Activated effector memory CD4-positive, alpha-beta T cell treated with Interleukin-2 at 50 U/mL for 16 hours (primary cell): ENCODE data around the gene YAP1.

Source experiments
- DNase-seq: peaks from one replicate; pipeline ENCODE4 v3.0.0-alpha.2; 2020

The YAP1 gene

DNA sequence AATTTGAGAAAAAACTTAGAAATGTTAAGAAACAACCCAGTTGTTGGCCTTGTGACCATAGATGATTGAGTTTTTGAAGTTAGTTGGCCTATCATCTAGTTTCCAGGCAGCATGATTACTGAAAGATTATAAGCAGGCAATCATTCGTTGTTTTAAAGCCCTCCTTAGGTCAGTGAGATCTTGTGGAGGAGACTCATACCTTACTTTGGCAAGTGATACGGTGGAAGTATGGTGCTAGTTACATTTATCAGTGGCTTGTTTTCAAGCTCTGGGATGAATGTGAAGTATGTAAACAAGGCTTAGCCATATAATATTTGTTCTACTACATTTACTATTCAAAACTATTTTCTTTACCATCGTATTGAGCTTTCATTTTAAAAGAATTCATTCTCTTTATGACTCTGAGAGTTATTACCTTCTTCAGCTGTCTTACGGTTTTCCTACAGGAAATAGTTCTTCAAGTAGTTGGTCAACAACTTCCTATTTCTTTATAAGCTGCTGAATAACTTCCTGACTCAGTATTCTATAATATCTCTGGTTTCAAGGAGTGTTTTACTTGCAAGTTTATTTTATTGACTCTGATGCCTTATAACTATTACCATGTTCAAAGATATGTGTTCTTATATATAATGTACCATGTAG lies 7.3 kb downstream of the YAP1 start:
- DNase-seq: no peak

DNA sequence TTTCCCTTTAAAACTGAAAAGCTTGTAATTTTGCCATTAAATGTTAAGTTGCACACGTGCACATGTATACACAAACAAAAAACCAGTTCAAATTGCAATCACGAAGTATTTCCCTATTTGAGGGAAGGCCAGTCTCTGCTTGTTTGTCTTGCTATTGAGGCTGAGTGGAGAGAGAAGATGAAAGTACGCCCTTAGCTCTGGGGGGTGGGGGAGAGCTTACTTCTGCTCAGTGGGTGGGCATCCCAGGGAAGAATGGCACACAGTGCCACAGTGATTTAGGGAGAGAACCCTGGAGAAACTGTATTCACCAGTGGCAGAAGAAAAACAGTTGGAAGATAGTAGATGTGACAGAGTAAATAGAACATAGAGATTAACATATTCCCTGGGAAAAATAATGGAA lies 8.7 kb downstream of the YAP1 start:
- no peak for DNase-seq

GRCh38 chr11:102119997-102120396 lies 9.8 kb downstream of the YAP1 start:
- no peak for DNase-seq

- DNase-seq: no peak
These were observed 10.3 kb downstream of the YAP1 start for GRCh38 chr11:102120437-102120973.

- DNase-seq: no peak
These were observed 11.1 kb downstream of the YAP1 start for GRCh38 chr11:102121329-102121728.

DNA sequence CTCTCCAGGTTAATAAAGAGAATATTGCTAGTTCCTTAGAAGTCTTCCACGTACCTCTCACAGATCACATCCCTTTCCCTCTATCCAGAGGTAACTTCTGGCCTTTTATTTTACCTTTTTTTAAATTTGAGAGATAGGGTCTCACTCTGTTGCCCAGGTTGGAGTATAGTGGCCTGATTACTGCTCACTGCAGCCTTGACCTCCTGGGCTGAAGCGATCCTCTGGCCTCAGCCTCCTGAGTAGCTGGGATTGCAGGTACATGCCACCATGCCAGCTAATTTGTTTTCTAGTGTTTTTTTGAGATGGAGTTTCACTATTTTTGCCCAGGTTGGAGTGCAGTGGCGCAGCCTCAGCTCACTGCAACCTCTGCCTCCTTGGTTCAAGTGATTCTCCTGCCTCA lies 24.4 kb downstream of the YAP1 start:
- no peak for DNase-seq

- no peak for DNase-seq
These were observed 25.0 kb downstream of the YAP1 start for GRCh38 chr11:102135256-102135655.

- no peak for DNase-seq
These were observed 28.0 kb downstream of the YAP1 start for GRCh38 chr11:102138223-102138622.

GRCh38 chr11:102138670-102139069 lies 28.4 kb downstream of the YAP1 start:
- DNase-seq: no peak

- no peak for DNase-seq
These were observed 28.8 kb downstream of the YAP1 start for GRCh38 chr11:102139081-102139498.

GRCh38 chr11:102142333-102142732 lies 32.1 kb downstream of the YAP1 start:
- DNase-seq: no peak

DNA sequence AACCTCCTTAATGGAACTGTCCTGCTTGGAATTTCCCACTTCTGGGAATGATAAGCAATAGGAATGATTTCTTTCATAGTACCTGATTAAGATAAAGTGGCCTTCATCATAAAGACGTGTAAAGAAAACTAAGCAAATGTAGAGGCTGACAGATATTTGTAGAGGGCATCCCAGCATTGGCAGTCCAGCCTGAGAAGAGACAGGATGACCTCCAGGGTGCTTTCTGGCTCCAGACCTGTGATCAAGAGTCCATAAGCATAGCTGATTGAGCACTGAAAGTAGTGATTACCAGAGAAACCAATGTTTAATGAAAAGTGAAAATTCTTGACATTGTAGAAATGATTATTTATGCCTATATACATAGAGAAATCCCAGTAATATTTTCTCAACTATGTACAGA lies 33.6 kb downstream of the YAP1 start:
- no peak for DNase-seq

DNA sequence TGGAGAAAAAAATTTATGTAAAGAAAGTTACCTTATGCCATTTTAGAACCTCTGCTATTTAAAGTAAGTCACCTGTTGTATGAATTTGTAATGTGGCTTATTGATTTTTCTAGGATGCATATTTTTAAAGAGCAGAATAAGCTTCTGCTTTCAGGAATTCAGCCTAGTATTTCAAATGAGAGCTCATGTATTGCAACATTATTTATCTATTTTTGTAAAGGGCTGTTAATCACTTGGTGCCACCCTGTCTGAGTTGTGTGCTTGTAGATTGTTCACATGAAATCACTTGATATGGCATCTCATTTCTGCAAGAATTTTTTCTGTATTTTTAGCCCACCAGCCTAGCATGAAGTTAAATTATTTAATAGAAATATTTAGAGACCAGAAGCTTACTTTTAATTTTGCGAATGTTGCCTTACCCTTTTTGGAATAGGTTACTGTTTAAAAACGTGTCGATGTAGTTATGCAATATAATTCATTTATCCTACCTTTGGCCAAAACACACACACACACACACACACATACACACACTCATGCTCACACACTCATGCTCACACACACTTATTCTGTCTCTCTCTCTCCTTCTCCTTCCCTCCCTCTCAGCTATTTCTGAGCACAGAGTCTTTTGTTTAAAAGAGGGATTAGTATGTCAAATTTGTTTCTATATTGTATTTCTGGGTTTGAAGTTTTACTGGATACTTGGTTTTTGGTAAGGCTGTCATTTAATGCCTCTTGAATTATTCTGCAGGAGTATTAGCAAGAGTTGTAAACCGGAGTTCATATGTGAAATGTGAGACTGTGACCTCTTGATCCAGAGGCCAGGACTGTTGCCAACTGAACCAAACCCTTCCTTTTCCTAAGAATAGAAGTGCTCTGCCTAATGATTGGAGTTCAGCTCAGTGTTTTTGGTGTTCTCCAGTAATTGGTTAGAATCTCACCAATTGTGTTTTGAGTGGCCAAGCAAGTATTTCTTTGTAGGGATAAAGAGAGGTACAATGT lies 34.4 kb downstream of the YAP1 start:
- no peak for DNase-seq

- DNase-seq: no peak
These were observed 36.8 kb downstream of the YAP1 start for GRCh38 chr11:102147015-102147414.

DNA sequence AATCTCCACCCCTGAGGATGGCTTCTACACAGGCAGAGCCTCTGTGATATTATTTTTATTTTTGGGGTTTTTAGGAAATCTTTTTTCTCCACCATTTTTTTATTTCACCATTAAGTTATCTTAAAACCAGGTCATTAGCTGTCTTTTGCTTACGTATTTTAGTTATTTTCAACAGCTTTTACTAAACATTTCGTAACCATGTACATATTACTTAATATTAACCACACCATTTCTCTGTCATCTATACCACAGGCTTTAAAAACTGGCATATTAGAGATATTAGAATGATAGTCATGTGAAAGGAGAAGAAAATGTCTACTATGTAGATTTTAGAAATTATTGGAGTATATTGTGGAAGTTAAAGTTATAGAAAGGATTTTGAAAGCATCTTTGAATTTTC lies 37.4 kb downstream of the YAP1 start:
- DNase-seq: no peak

GRCh38 chr11:102148059-102148458 lies 37.8 kb downstream of the YAP1 start:
- DNase-seq: no peak

GRCh38 chr11:102151784-102152525 lies 41.7 kb downstream of the YAP1 start:
- no peak for DNase-seq

GRCh38 chr11:102153082-102153481 lies 42.8 kb downstream of the YAP1 start:
- DNase-seq: no peak

DNA sequence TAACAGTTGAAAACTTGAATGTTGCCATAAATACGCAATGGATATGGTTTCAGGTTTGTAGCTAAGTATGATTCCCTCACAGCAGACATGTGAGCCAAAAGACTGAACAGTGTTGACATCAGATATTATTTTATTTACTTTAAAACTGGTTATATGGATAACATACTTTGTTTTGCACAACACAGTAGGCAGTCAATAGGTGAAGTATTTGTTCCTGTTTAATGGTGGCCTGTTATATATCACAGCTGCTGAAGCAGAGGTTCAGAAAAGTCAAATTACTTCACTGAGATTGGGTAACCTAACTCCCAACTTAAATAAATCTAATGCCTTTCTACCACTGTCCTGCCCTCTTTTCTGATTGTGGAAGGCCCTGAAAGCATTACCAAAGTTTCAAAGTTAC lies 44.6 kb downstream of the YAP1 start:
- DNase-seq: no peak

GRCh38 chr11:102155676-102156075 lies 45.4 kb downstream of the YAP1 start:
- no peak for DNase-seq

DNA sequence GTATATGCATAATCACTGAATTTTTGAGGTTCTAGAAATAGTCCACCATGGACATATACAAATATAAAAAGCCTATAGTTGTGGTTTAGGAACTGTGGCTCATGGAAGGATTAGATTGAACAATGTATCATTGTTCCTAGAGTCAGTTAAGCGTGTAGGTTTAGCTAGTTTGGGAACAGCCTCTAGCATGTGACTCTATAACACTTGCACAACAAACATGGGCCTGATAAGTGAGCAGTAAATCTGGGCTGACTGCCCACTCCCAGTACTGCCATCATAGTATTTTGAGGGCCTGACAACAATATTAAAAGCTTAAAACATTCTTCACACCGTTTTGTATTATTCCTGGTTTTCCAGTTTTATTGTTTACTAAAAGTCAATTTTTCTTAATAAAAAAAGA lies 47.0 kb downstream of the YAP1 start:
- no peak for DNase-seq

GRCh38 chr11:102158164-102158735 lies 48.0 kb downstream of the YAP1 start:
- DNase-seq: no peak

DNA sequence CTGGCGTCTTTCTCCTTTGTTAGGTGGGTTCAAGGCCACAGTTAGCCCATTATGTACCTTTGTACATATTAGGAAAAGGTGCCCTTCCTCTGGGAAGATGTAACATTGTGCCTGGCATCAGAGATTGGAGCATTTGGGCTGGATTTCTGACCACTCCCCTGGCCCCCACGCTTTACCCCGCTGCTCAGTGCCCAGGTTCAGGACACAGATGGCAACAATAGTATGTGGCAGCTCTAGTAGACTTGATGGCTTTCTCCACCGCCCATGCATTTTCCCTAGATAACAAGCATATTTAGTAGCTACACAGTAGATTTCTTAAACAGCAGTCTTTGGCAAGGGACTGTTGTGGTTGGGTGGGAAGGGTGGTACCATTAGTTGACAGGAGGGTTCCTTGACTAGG lies 53.1 kb downstream of the YAP1 start:
- no peak for DNase-seq
